Mucosa of descending colon (tissue), 3 donors: Measurements from ENCODE around the gene LCLAT1. TPM values are rescaled to one million over a fixed set of nuclear protein-coding genes. Genes with fewer than 3 reads are reported as not detected.

Experiments
- ATAC-seq: fragments of 200-7000 bp; cut with Tn5 transposase; one replicate; pipeline ENCODE4 v1.9.1; 2020; ENCODE audit warnings: mild to moderate bottlenecking, moderate library complexity
- DNase-seq, 3 donors: peaks; one replicate each; pipeline ENCODE4 v3.0.0-alpha.2; 2020
- H3K36me3 ChIP-seq: fragments of 200-600 bp; one replicate; pipeline ENCODE4 v1.8.0; 2021; ENCODE audit warnings: low read depth, mild to moderate bottlenecking
- H3K4me1 ChIP-seq: fragments of 200-600 bp; one replicate; pipeline ENCODE4 v1.8.0; 2021; ENCODE audit warnings: low read depth, mild to moderate bottlenecking
- H3K4me3 ChIP-seq: fragments of 200-600 bp; one replicate; pipeline ENCODE4 v1.8.0; 2021; ENCODE audit warnings: mild to moderate bottlenecking
- H3K9me3 ChIP-seq: fragments of 200-600 bp; one replicate; pipeline ENCODE4 v1.8.0; 2021; ENCODE audit warnings: mild to moderate bottlenecking
- CTCF ChIP-seq: fragments of 200-600 bp; IDR thresholded peaks from one replicate; pipeline ENCODE4 v1.8.0; 2022; ENCODE audit warnings: antibody characterized with exemption, mild to moderate bottlenecking
- intact Hi-C, 2 donors: fragments of 100-400 bp; cut with DNase I in 1 of 2; cut with micrococcal nuclease in 1 of 2; formaldehyde crosslinking; loops; one replicate each; pipeline versions ENCODE4 v1.11.0 to v1.11.1; 2022; cut with DNase I, micrococcal nuclease
- total RNA-seq, 3 donors: library from RNA; stranded (reverse); fragmentation: NEBNext Ultra II Directional in 2 of 3; extraction: Animal tissue kit (Norgen Biotek cat#: 25700) in 2 of 3; gene quantifications; one replicate each; pipeline versions ENCODE4 v1.2.1 to v1.2.4, GENCODE V29; 2021 to 2023
- donor health status: DM: no; HTN: no; CAD: no; lungs with moderate emphysema.
- donor health status: DM: no; HTN: no; CAD: no.
- donor health status: DM: no; HTN: yes; CAD: no.

LCLAT1 gene
- total RNA-seq, 3 donors from 2014 or later = 18.1 to 27.1 (median 22.2) TPM

- intact Hi-C loops = no loop called here
- Histone ChIP-seq H3K4me3 (no peak overlapping the region), H3K36me3 (no peaks in the 10 kb centered on the region), H3K9me3 (no peaks in the 10 kb centered on the region), H3K4me1 (no peaks in the 10 kb centered on the region)
- peak; percentile 40 for ATAC-seq
- TF ChIP-seq CTCF = no peak
- no peak for DNase-seq
Observed at GRCh38 chr2:30436859-30437435, 10.1 kb upstream of the LCLAT1 start.

DNA sequence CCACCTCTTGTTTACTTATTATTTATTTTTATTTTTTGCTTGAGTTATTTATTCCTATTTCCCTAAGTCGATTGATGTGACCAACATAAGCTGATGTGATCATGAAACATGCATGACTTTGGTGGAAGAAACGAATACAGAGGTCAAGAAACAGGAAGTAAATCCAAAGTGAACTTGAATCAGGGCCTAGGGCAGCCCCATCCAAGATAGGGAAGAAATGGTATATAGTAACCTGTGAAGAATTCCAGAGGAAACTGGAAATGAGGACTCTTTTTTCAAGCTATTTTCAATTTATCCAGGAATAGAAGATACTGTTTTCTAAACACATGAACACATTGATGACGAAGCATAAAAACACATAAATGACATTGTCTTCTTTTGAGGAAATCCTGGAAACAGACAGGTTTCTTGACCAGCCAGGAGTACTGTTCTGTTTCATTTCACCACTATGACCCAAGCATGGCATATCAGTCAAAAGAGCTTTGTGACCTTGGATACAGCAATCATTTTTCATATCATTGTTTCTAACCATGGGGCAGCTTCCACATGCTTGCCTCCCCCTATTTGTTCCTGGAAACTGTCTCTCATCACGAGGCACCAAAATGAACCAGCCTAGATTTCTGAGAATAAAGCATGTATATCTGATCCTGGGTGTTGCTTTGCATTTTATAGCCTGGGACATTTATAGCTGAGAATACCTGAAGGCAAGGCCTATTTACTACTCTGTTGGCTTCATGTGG is 9.1 kb upstream of the LCLAT1 start:
- DNase-seq (no peak), ATAC-seq (no peak)
- Histone ChIP-seq H3K36me3 (no peaks in the 10 kb centered on the region), H3K4me1 (no peaks in the 10 kb centered on the region), H3K9me3 (no peaks in the 10 kb centered on the region), H3K4me3 (no peak overlapping the region)
- intact Hi-C loops = no loop called here
- TF ChIP-seq CTCF = no peak

GRCh38 chr2:30439296-30439695 is 7.8 kb upstream of the LCLAT1 start:
- ATAC-seq (no peak), DNase-seq (no peak)
- intact Hi-C loops = no loop called here
- Histone ChIP-seq H3K36me3 (no peaks in the 10 kb centered on the region), H3K4me1 (no peaks in the 10 kb centered on the region), H3K9me3 (no peaks in the 10 kb centered on the region), H3K4me3 (no peak overlapping the region)
- no peak for TF ChIP-seq CTCF

GRCh38 chr2:30439879-30440278 is 7.2 kb upstream of the LCLAT1 start:
- Histone ChIP-seq H3K9me3 (no peaks in the 10 kb centered on the region), H3K4me3 (no peak overlapping the region), H3K36me3 (no peaks in the 10 kb centered on the region), H3K4me1 (no peaks in the 10 kb centered on the region)
- ATAC-seq (no peak), DNase-seq (no peak)
- intact Hi-C loops = no loop called here
- TF ChIP-seq CTCF = no peak

DNA sequence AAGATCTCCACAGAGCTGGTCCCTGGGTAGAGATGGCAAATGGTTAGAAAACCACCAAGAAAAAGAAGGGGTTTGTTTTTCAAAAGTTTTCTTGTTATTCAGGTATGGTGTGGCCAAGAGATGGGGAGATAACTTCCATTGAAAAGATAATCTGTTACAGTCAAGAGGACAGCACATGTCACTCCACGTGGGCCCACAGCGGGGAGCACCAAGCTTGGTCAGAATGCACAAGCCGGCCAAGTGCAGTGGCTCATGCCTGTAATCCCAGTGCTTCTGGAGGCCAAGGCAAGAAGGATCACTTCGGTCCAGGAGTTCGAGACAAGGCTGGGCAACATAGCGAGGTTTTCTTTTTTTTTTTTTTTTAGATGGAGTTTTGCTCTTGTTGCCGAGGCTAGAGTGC is 6.0 kb upstream of the LCLAT1 start:
- H3K9me3 ChIP-seq = no peaks in the 10 kb centered on the region
- no peaks in the 10 kb centered on the region for H3K4me1 ChIP-seq
- TF ChIP-seq CTCF = no peak
- DNase-seq = no peak
- ATAC-seq = no peak
- intact Hi-C loops = no loop called here
- H3K4me3 ChIP-seq = no peak overlapping the region
- H3K36me3 ChIP-seq = no peaks in the 10 kb centered on the region
